Activated T-cell treated with anti-CD3 and anti-CD28 coated beads, Interleukin-2, amount 50 U/mL, for 24 hours (primary cell): Measurements from ENCODE around the gene USP26.
"Not testable (repeated sequence)": the region's sequence is repeated elsewhere in the genome, so short reads cannot be mapped to it uniquely, and the experiment has no call there.

Source experiments
- DNase-seq: peaks from one replicate; pipeline ENCODE4 v3.0.0-alpha.2; 2020
- H3K27ac Mint-ChIP-seq: 2 replicates; pipeline ENCODE4 v1.8.0; 2020; ENCODE audit warnings: mild to moderate bottlenecking, mixed read lengths
- H3K27me3 Mint-ChIP-seq: 2 replicates; pipeline ENCODE4 v1.8.0; 2020; ENCODE audit warnings: mixed read lengths
- H3K36me3 Mint-ChIP-seq: 2 replicates; pipeline ENCODE4 v1.8.0; 2020; ENCODE audit warnings: low read depth, mixed read lengths
- H3K4me1 Mint-ChIP-seq: 2 replicates; pipeline ENCODE4 v1.8.0; 2020; ENCODE audit warnings: low read depth, mixed read lengths
- H3K4me3 Mint-ChIP-seq: 2 replicates; pipeline ENCODE4 v1.8.0; 2020; ENCODE audit warnings: mild to moderate bottlenecking, moderate library complexity, mixed read lengths
- H3K9me3 Mint-ChIP-seq: 2 replicates; pipeline ENCODE4 v1.8.0; 2020; ENCODE audit warnings: mixed read lengths

Gene USP26, protein sequence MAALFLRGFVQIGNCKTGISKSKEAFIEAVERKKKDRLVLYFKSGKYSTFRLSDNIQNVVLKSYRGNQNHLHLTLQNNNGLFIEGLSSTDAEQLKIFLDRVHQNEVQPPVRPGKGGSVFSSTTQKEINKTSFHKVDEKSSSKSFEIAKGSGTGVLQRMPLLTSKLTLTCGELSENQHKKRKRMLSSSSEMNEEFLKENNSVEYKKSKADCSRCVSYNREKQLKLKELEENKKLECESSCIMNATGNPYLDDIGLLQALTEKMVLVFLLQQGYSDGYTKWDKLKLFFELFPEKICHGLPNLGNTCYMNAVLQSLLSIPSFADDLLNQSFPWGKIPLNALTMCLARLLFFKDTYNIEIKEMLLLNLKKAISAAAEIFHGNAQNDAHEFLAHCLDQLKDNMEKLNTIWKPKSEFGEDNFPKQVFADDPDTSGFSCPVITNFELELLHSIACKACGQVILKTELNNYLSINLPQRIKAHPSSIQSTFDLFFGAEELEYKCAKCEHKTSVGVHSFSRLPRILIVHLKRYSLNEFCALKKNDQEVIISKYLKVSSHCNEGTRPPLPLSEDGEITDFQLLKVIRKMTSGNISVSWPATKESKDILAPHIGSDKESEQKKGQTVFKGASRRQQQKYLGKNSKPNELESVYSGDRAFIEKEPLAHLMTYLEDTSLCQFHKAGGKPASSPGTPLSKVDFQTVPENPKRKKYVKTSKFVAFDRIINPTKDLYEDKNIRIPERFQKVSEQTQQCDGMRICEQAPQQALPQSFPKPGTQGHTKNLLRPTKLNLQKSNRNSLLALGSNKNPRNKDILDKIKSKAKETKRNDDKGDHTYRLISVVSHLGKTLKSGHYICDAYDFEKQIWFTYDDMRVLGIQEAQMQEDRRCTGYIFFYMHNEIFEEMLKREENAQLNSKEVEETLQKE

DNA sequence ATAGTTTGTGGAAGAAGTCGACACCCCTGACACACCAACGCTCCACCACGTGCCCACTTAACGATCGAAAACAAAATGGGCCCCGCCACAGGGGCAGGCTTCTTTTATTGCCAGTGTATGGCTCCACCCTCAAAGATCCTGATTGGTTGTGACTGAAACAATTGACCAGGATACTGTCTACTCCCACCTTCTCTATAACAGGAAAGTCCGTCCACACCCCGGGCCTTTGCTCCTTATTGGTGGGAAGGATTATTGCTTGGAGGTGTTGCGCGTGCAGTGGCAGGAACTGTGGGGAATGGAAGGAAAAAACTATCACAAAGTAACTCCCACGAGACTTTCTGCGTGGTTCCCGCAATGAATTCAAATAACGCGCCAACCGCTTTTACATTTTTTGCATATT lies at the start of gene USP26:
USP26 (minus strand) TSS at position 79 of the 400 bp plus-strand sequence. CDS start 68,889 bp downstream, outside the sequence.
- peaks cover 21% of the 10 kb centered on the region for H3K27me3 Mint-ChIP-seq
- no peaks in the 10 kb centered on the region for H3K36me3 Mint-ChIP-seq
- no peak within 1 kb of the TSS for H3K4me3 Mint-ChIP-seq
- H3K27ac Mint-ChIP-seq: no peak within 1 kb of the TSS
- DNase-seq: no peak
- no peaks in the 10 kb centered on the region for H3K9me3 Mint-ChIP-seq
- H3K4me1 Mint-ChIP-seq: no peaks in the 10 kb centered on the region

DNA sequence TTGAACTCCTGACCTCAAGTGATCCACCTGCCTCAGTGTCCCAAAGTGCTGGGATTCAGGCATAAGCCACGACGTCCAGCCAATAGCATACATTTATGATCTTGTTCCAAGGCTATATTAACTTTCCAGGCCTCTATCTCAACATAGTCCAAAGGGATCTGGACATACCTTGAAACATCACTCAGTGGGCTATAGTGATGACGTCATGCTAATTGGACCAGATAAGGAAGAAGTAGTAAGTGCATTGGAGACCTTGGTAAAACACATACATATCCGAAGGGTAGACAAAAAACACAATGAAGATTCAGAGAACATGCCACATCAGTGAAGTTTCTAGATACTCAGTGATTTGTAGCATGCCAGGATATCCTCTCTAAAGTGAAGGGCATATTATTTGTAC lies 37.4 kb upstream of the USP26 start:
- no peak for DNase-seq
- no peaks in the 10 kb centered on the region for H3K9me3 Mint-ChIP-seq
- H3K4me1 Mint-ChIP-seq: no peaks in the 10 kb centered on the region
- peaks cover 30% of the 10 kb centered on the region for H3K27me3 Mint-ChIP-seq
- no peak overlapping the region for H3K27ac Mint-ChIP-seq
- H3K4me3 Mint-ChIP-seq: no peak overlapping the region
- no peaks in the 10 kb centered on the region for H3K36me3 Mint-ChIP-seq

DNA sequence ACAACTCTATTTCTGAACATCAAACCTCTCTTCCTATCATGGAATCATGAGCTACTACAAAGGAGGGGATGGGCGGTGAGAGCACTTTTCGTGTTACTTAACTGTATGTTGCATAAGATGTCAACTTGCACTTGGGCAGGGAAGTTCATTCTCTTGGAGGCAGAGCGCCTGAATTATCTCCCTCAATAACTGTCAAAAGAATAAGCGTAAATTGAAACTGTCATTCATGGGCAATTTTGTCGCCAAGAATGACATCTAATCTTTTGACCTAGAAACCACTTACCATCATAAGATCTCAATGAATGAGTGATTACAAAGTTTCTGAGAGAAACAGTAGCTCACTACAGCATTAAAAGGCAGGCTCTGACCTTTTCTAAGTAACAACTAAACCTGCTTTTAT lies 23.5 kb upstream of the USP26 start:
- Mint-ChIP-seq H3K27me3 (peaks cover 32% of the 10 kb centered on the region), H3K36me3 (no peaks in the 10 kb centered on the region), H3K27ac (no peak overlapping the region)

DNA sequence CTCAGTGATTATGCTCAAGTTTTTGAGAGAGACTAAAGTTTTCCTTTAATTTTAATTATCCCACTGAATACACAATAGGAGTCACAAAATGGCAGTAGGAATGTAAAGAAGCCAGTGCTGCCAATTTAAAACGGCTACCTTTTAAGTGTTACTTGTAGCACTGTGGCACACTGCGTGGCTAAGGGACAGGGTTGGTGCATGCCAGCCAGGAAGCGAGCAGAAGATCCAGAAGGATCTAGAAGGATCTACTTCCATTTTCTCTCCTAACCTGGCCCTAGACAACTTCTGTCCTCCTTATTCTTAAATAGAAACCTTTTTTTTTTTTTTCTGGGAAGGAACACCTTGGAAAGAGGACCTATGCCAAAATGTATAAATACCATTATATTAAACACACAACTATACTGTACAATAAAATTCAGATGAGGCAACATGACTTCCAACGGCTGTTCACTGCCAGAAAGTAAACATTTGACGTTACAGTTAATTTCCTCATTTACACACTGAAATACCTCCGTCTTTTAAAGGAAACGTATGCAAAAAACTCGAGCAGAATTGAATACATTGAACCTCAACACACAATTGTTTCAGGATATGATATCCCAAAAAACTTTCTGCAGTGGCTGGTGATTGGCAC lies 2.7 kb downstream of the USP26 start:
- H3K4me3 Mint-ChIP-seq: no peak overlapping the region
- no peaks in the 10 kb centered on the region for H3K9me3 Mint-ChIP-seq
- no peak overlapping the region for H3K27ac Mint-ChIP-seq
- H3K4me1 Mint-ChIP-seq: no peaks in the 10 kb centered on the region
- H3K36me3 Mint-ChIP-seq: no peaks in the 10 kb centered on the region
- no peak for DNase-seq
- peaks cover 31% of the 10 kb centered on the region for H3K27me3 Mint-ChIP-seq

More for the DNA sequence above, 23.5 kb upstream of the USP26 start:
- H3K9me3 Mint-ChIP-seq: no peaks in the 10 kb centered on the region
- H3K4me3 Mint-ChIP-seq: no peak overlapping the region
- DNase-seq: no peak
- H3K4me1 Mint-ChIP-seq: no peaks in the 10 kb centered on the region

DNA sequence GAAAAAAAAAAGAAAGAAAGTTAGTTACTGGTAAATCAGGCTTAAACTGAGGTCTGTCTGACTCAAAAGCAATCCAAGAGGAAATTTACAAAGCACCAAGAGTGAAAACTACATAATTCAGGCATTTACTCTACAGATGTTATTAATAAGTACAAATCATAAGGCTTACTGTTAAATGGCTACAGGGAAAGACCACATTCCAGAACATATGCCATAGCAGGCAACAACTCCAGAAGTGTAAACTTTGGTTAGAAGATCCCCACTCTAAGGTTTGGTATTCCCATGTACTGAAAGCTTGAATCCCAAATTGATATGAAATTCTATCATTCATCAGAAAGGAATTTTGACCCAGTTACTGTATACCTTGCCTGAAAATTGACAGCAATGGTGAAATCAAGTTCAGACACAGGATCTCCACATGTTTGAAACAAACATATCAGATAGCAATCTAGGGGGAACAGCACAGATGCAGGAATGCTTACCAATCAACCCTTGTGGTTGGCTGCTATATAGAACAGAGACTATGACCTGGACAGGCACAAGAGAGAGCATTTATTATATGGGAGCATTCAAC lies 6.6 kb downstream of the USP26 start:
- Mint-ChIP-seq H3K27me3 (peaks cover 39% of the 10 kb centered on the region), H3K4me3 (no peak overlapping the region), H3K4me1 (no peaks in the 10 kb centered on the region), H3K36me3 (no peaks in the 10 kb centered on the region), H3K27ac (no peak overlapping the region), H3K9me3 (no peaks in the 10 kb centered on the region)
- DNase-seq: no peak

DNA sequence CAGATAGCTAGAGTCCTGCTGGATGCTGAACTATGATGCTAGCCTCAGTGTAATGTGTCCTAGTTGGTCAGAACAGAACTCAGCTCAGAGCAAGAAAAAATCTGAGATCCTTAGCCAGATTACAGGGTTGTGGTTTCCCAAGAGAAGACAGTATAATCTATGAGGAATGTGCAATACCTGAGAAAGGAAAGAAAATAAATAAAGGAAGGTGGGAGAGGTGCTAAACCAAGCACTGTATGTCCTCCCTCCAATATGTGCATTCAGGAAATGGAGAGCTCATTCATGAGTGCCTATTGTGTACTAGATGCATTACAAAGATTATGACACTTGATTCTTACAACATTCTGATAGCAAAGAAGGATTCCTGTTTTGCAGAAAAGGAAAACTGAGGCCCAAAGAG lies 7.5 kb downstream of the USP26 start:
- Mint-ChIP-seq H3K36me3 (no peaks in the 10 kb centered on the region), H3K9me3 (no peaks in the 10 kb centered on the region), H3K4me1 (no peaks in the 10 kb centered on the region), H3K27me3 (peaks cover 42% of the 10 kb centered on the region), H3K4me3 (no peak overlapping the region), H3K27ac (no peak overlapping the region)
- no peak for DNase-seq

DNA sequence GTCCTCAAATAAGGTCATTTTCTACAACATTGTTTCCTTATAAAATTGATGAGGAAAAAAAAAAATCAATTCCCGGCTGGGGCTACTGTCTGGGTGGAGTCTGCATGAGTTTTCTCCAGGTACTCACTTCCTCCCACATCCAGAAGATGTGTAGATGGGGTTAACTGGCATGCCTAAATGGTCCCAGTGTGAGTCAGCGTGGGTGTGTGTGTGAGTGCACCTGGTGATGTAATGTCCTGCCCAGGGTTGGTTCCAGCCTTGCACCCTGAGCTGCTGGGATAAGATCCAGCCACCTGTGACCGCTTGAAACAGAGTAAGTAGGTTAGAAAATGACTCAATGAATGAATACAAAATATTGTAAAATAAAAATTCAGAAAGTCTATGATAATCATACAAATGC lies 11.1 kb downstream of the USP26 start:
- Mint-ChIP-seq H3K36me3 (no peaks in the 10 kb centered on the region), H3K4me1 (peaks cover 7% of the 10 kb centered on the region), H3K27me3 (peaks cover 42% of the 10 kb centered on the region), H3K4me3 (no peak overlapping the region), H3K9me3 (no peaks in the 10 kb centered on the region), H3K27ac (no peak overlapping the region)
- no peak for DNase-seq

DNA sequence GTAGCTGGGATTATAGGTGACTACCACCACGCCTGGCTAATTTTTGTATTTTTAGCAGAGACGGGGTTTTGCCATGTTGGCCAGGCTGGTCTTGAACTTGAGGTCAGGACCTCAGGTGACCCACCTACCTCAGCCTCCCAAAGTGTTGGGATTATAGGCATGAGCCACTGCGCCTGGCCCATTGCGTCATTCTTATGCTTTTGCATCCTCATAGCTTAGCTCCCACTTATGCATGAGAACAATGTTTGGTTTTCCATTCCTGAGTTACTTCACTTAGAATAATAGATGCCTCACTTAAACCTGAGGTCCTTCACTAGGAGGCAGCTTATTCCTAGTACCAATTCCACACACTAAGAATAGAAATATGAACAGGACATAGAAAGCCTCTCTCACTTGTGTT lies 11.9 kb downstream of the USP26 start:
- H3K9me3 Mint-ChIP-seq, H3K4me3 Mint-ChIP-seq, H3K4me1 Mint-ChIP-seq, H3K36me3 Mint-ChIP-seq, DNase-seq, H3K27ac Mint-ChIP-seq: not testable (repeated sequence)
- H3K27me3 Mint-ChIP-seq: peaks cover 36% of the 10 kb centered on the region

DNA sequence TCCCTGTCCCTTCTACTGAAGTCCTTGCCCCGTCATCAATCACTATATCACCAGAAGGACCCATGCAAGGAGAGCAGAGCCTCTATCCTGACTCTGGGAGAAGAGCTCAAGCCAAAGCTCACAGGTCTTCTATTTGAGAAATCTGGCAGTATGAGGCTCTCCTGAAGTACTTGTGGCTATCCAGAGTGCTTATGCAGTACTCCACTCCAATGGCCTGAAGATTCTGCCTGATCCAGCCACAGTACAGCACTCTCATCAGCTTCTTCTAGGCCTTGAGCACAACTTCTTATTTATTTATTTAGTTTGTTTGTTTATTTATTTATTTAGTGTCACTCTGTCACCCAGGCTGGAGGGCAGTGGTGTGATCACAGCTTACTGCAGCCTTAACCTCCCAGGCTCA lies 13.0 kb downstream of the USP26 start:
- Mint-ChIP-seq H3K27ac (no peak overlapping the region), H3K36me3 (no peaks in the 10 kb centered on the region), H3K9me3 (no peaks in the 10 kb centered on the region), H3K4me1 (peaks cover 7% of the 10 kb centered on the region), H3K4me3 (no peak overlapping the region), H3K27me3 (peaks cover 32% of the 10 kb centered on the region)
- no peak for DNase-seq

DNA sequence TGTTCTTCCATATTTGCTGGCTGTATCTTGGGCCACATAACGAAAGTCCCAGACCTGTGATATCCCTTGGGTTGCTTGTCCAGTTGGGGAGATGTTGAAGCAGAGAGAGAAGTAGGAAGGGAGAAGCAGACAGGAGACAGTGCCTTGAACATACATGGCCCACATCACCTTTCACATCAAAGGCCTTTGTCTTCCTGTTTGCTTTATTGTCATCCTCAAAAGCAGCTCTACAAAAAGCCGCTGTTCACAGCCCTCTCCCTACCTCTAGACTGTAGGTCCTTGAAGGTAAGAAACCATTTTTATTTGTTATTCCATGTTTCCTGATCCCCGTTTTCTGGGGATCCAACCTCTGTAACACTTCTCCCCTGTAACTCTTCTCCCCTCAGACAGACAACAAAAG lies 14.9 kb downstream of the USP26 start:
- Mint-ChIP-seq H3K36me3 (no peaks in the 10 kb centered on the region), H3K27me3 (peaks cover 24% of the 10 kb centered on the region), H3K4me3 (no peak overlapping the region), H3K9me3 (peaks cover 2% of the 10 kb centered on the region), H3K27ac (no peak overlapping the region), H3K4me1 (peaks cover 7% of the 10 kb centered on the region)
- DNase-seq: no peak

DNA sequence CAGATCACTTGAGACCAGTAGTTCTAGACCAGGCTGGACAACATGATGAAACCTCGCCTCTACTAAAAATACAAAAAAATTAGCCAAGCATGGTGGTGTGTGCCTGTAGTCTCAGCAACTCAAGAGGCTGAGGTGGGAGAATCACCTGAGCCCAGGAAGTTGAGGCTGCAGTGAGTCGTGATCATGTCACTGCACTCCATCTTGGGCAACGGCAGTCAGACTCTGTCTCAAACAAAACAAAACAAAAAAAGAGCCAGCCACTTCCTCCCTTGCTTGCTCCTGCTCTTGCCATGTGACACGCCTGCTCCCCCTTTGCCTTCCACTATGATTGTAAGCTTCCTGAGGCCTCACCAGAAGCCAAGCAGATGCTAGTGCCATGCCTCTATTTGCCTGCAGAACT lies 19.1 kb downstream of the USP26 start:
- peaks cover 12% of the 10 kb centered on the region for H3K27me3 Mint-ChIP-seq
- not testable (repeated sequence) for H3K27ac Mint-ChIP-seq, H3K36me3 Mint-ChIP-seq, H3K9me3 Mint-ChIP-seq, H3K4me3 Mint-ChIP-seq, DNase-seq, H3K4me1 Mint-ChIP-seq

DNA sequence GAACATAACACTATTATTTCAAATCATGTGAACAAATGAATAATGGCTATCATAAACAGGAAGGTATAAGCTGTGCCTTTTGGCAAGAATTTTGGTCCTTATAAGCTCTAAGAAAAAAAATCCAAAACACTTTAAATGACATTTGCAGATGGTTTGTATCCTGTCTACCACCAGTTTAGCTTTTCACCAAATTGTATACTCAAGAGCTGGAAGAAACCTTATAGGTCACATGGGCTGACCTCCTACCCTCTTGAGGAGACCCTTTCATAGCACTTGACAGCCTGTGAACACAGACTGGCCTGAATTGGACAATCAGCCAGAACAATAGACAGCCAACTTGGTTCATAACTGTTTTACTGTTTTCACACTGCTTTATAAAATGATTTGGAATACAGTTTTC lies 24.3 kb downstream of the USP26 start:
- H3K9me3 Mint-ChIP-seq: no peaks in the 10 kb centered on the region
- no peak overlapping the region for H3K4me3 Mint-ChIP-seq
- no peak for DNase-seq
- H3K36me3 Mint-ChIP-seq: no peaks in the 10 kb centered on the region
- no peaks in the 10 kb centered on the region for H3K4me1 Mint-ChIP-seq
- peaks cover 15% of the 10 kb centered on the region for H3K27me3 Mint-ChIP-seq
- no peak overlapping the region for H3K27ac Mint-ChIP-seq

DNA sequence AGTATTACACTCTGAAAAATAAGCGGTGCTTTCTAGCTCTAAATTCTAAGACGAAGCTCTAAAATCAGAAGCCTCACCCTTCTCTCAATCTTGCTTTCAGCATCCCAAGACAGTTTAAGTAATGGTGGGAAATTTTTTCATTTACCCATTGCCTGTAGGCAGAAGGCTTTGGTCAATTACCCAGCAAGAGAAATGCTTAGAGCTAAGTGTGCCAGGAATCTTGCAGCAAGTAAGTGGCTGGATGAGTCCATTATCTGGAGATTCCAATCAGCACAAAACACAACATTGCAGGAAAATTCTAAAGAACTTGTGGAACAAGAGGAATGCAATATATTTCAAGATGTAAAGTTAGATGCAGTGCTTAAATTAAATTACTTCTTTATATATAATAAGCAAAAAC lies 28.4 kb downstream of the USP26 start:
- H3K9me3 Mint-ChIP-seq: no peaks in the 10 kb centered on the region
- no peak overlapping the region for H3K27ac Mint-ChIP-seq
- peaks cover 47% of the 10 kb centered on the region for H3K27me3 Mint-ChIP-seq
- no peaks in the 10 kb centered on the region for H3K4me1 Mint-ChIP-seq
- DNase-seq: no peak
- H3K36me3 Mint-ChIP-seq: no peaks in the 10 kb centered on the region
- no peak overlapping the region for H3K4me3 Mint-ChIP-seq

DNA sequence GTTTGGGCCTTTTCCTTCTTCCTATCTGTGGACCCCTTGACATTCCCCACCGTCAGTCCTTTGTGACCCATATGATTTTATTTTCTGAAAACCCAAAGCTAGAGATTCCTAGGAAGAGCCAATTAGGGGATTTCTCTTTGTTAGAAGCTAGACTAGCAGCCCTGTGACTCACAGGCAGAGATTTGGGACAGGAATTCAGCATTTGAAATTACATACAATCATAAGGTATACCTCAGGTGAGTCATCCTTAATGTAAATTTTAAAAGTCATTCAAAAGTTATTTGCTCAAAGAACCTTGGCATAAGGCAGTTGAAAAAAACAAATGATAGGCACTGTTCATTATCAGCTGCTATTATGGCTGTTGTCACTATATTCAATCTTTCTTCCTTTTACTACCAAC lies 40.6 kb downstream of the USP26 start:
- no peaks in the 10 kb centered on the region for H3K4me1 Mint-ChIP-seq

More for the DNA sequence above, 40.6 kb downstream of the USP26 start:
- no peak for DNase-seq
- Mint-ChIP-seq H3K9me3 (no peaks in the 10 kb centered on the region), H3K4me3 (no peak overlapping the region), H3K27me3 (peaks cover 55% of the 10 kb centered on the region), H3K36me3 (no peaks in the 10 kb centered on the region), H3K27ac (no peak overlapping the region)
